ENCODE measurements around the gene SPATS2.

GRCh38 chr12:49365542-49365941 lies 1.7 kb upstream of the SPATS2 start:
- no peak for TF ChIP-seq CTCF (conservative IDR thresholded peaks at IDR 0.05 in 1 of 2, IDR thresholded peaks at IDR 0.05 in 1 of 2; ENCODE audit: low read depth in 1 of 2, low read length in 2 of 2)
- no peak for TF ChIP-seq EZH2 (IDR thresholded peaks at IDR 0.05; ENCODE audit: low read length, missing control alignments)
